T-cell (primary cell): ENCODE results near the gene GRIP1. TPM values are rescaled to one million over a fixed set of nuclear protein-coding genes. Genes with fewer than 3 reads are reported as not detected.

Source experiments
- ATAC-seq, 4 experiments: fragments of 200-7000 bp in 3 of 4; fragments of 150-1000 bp in 1 of 4; cut with Tn5 transposase; replicated peaks in 1 of 4; 1 replicate in 3 of 4; 2 replicates in 1 of 4; pipeline ENCODE4 v1.10.0; 2021; ENCODE audit warnings: moderate library complexity in 3 of 4, mild to moderate bottlenecking in 2 of 4, moderate number of reproducible peaks in 1 of 4
- CTCF ChIA-PET, 2 donors: fragments of 300-600 bp; sonication (Branson Sonifier 250); formaldehyde crosslinking; loops; one replicate each; lab custom pipeline; 2022; ENCODE audit warnings: antibody characterized with exemption in 2 of 2; lab: Charles Lee
- POLR2A ChIA-PET, 2 donors: fragments of 300-600 bp; sonication (Branson Sonifier 250); formaldehyde crosslinking; loops; one replicate each; lab custom pipeline; 2022; ENCODE audit warnings: antibody characterized with exemption in 2 of 2; lab: Charles Lee
- DNase-seq, 35 experiments: peaks; one replicate each; pipeline versions ENCODE4 v3.0.0 to v3.0.0-alpha.2; 2013 to 2023
- H3K27ac ChIP-seq: one replicate; pipeline ENCODE4 v1.5.1; 2013; ENCODE audit warnings: low read length
- H3K27me3 ChIP-seq, 2 experiments: replicated peaks in 1 of 2; 1 replicate in 1 of 2; 2 replicates in 1 of 2; pipeline versions ENCODE4 v1.6.1 to v1.7.0; 2013; ENCODE audit warnings: low read length in 1 of 2, mixed read lengths in 1 of 2; ENCODE audit not compliant: control insufficient read depth in 2 of 2, insufficient read depth in 2 of 2; ENCODE audit errors: extremely low read depth in 1 of 2
- H3K36me3 ChIP-seq, 2 donors: 1 replicate in 1 of 2; 2 replicates in 1 of 2; pipeline versions ENCODE4 v1.6.1 to v1.7.0; 2013; ENCODE audit warnings: low read length in 1 of 2; ENCODE audit not compliant: control insufficient read depth in 2 of 2, insufficient read depth in 1 of 2; ENCODE audit errors: extremely low read depth in 1 of 2
- H3K4me1 ChIP-seq, 2 experiments: 1 replicate in 1 of 2; 2 replicates in 1 of 2; pipeline versions ENCODE4 v1.6.1 to v1.7.0; 2013; ENCODE audit warnings: low read length in 2 of 2, mixed read lengths in 1 of 2; ENCODE audit not compliant: insufficient read depth in 2 of 2, control insufficient read depth in 1 of 2; ENCODE audit errors: extremely low read depth in 1 of 2
- H3K4me3 ChIP-seq, 2 donors: 1 replicate in 1 of 2; 2 replicates in 1 of 2; pipeline versions ENCODE4 v1.5.1 to v1.7.0; 2013; ENCODE audit warnings: mild to moderate bottlenecking in 2 of 2, low read length in 1 of 2, moderate library complexity in 1 of 2; ENCODE audit not compliant: control insufficient read depth in 1 of 2; ENCODE audit errors: extremely low read depth in 1 of 2
- H3K9me3 ChIP-seq: 2 replicates; pipeline ENCODE4 v1.7.0; 2013
- H3K27ac Mint-ChIP-seq, 2 donors: one replicate each; pipeline ENCODE4 v1.8.0; 2020 to 2021; ENCODE audit warnings: mild to moderate bottlenecking in 2 of 2, mixed read lengths in 2 of 2
- H3K27me3 Mint-ChIP-seq, 2 donors: one replicate each; pipeline ENCODE4 v1.8.0; 2021 to 2022; ENCODE audit warnings: mixed read lengths in 2 of 2
- H3K36me3 Mint-ChIP-seq: one replicate; pipeline ENCODE4 v1.8.0; 2021; ENCODE audit warnings: mixed read lengths
- H3K4me1 Mint-ChIP-seq, 3 donors: one replicate each; pipeline ENCODE4 v1.8.0; 2020 to 2022; ENCODE audit warnings: mixed read lengths in 3 of 3, mild to moderate bottlenecking in 1 of 3
- H3K4me3 Mint-ChIP-seq, 3 donors: one replicate each; pipeline ENCODE4 v1.8.0; 2020 to 2022; ENCODE audit warnings: mild to moderate bottlenecking in 3 of 3, mixed read lengths in 3 of 3, moderate library complexity in 3 of 3
- H3K9me3 Mint-ChIP-seq, 3 donors: one replicate each; pipeline ENCODE4 v1.8.0; 2020 to 2022; ENCODE audit warnings: mixed read lengths in 3 of 3
- WGBS: methylation state at CpG from one replicate; pipeline ENCODE4 v1.1.5; 2013; ENCODE audit warnings: missing lambda C conversion rate; ENCODE audit not compliant: insufficient coverage; 5-methylcytosine and 5-hydroxymethylcytosine counted together
- total RNA-seq, 35 experiments: library from RNA in 6 of 35; stranded (reverse) in 6 of 35; fragments of 120-200 nt in 1 of 35; gene quantifications; one replicate each; pipeline versions ENCODE4 v1.2.1 to v1.2.4 and lab custom pipeline; 2013 to 2026

Gene GRIP1
- total RNA-seq, 5 donors from 2014 or later (not counting 1 experiment from before 2014, with no cell fraction given), result 3.0 to 7.3 (median 3.6) TPM

GRCh38 chr12:66717036-66717673 lies 38.3 kb upstream of the GRIP1 start:
- no peak for ATAC-seq
- Histone ChIP-seq H3K27me3 (no peaks in the 10 kb centered on the region), H3K4me1 (peaks cover 3 to 15% of the 10 kb centered on the region in 2 experiments), H3K36me3 (no peaks in the 10 kb centered on the region), H3K9me3 (no peaks in the 10 kb centered on the region), H3K27ac (no peak overlapping the region), H3K4me3 (no peak overlapping the region)
- no peaks in the 10 kb centered on the region for H3K36me3 Mint-ChIP-seq
- WGBS, result no CpG with 5 or more reads among the region's 3 CpGs
- no peak overlapping the region for H3K27ac Mint-ChIP-seq
- H3K9me3 Mint-ChIP-seq, result no peaks in the 10 kb centered on the region
- no peaks in the 10 kb centered on the region for H3K27me3 Mint-ChIP-seq
- H3K4me3 Mint-ChIP-seq, result no peak overlapping the region
- H3K4me1 Mint-ChIP-seq, result peaks cover 22 to 32% (median 28%) of the 10 kb centered on the region in 3 donors
- ChIA-PET POLR2A (no interaction called here), CTCF (no interaction called here)
- DNase-seq, result no peak

GRCh38 chr12:66716522-66716921 lies 37.6 kb upstream of the GRIP1 start:
- no peaks in the 10 kb centered on the region for H3K9me3 ChIP-seq
- ChIA-PET CTCF (interaction anchor here in 1 of 2 donors (0.6 kb wide), 1 partner anchor 1331 kb away, joined by 3 read pairs; no protein-coding TSS in a partner anchor), POLR2A (interaction anchor here in 1 of 2 donors (0.6 kb wide), 2 partner anchors 580 to 1579 kb away, joined by 3 to 4 read pairs; no protein-coding TSS in a partner anchor)
- no peak overlapping the region for H3K4me3 ChIP-seq
- H3K36me3 ChIP-seq, result no peaks in the 10 kb centered on the region
- H3K4me1 ChIP-seq, result peaks cover 3 to 15% of the 10 kb centered on the region in 2 experiments
- Mint-ChIP-seq H3K4me3 (no peak overlapping the region), H3K4me1 (peaks cover 22 to 32% (median 28%) of the 10 kb centered on the region in 3 donors), H3K36me3 (no peaks in the 10 kb centered on the region), H3K27ac (no peak overlapping the region), H3K9me3 (no peaks in the 10 kb centered on the region), H3K27me3 (no peaks in the 10 kb centered on the region)
- WGBS, result no CpG with 5 or more reads among the region's 1 CpG
- no peak overlapping the region for H3K27ac ChIP-seq
- no peak for DNase-seq
- H3K27me3 ChIP-seq, result no peaks in the 10 kb centered on the region
- no peak for ATAC-seq

- H3K27ac ChIP-seq, result no peak overlapping the region
- peak overlapping the region in 1 of 2 donors; percentile 8 for H3K27ac Mint-ChIP-seq
- ChIA-PET CTCF (no interaction called here), POLR2A (no interaction called here)
- peaks cover 28 to 44% (median 37%) of the 10 kb centered on the region in 3 donors for H3K4me1 Mint-ChIP-seq
- no peaks in the 10 kb centered on the region for H3K36me3 ChIP-seq
- H3K27me3 ChIP-seq, result no peaks in the 10 kb centered on the region
- WGBS, result 100% methylated on average over 2 of the region's 2 CpGs
- ATAC-seq (no peak), DNase-seq (no peak)
- no peaks in the 10 kb centered on the region for H3K27me3 Mint-ChIP-seq
- H3K4me1 ChIP-seq, result peaks cover 6 to 28% of the 10 kb centered on the region in 2 experiments
- H3K9me3 ChIP-seq, result no peaks in the 10 kb centered on the region
- no peaks in the 10 kb centered on the region for H3K36me3 Mint-ChIP-seq
- H3K4me3 Mint-ChIP-seq, result peak overlapping the region in 2 of 3 donors; percentile 32 to 51
- H3K4me3 ChIP-seq, result no peak overlapping the region
- H3K9me3 Mint-ChIP-seq, result no peaks in the 10 kb centered on the region
Observed at GRCh38 chr12:66714709-66715108, 35.8 kb upstream of the GRIP1 start.

GRCh38 chr12:66713984-66714383 lies 35.1 kb upstream of the GRIP1 start:
- Mint-ChIP-seq H3K36me3 (no peaks in the 10 kb centered on the region), H3K4me3 (peak overlapping the region; percentile 45 to 69 (median 51)), H3K4me1 (peaks cover 36 to 51% (median 44%) of the 10 kb centered on the region in 3 donors), H3K27ac (peak overlapping the region; percentile 58 to 92), H3K9me3 (no peaks in the 10 kb centered on the region), H3K27me3 (no peaks in the 10 kb centered on the region)
- Histone ChIP-seq H3K4me1 (peaks cover 6 to 32% of the 10 kb centered on the region in 2 experiments), H3K36me3 (no peaks in the 10 kb centered on the region), H3K27ac (peak overlapping the region; percentile 30), H3K27me3 (no peaks in the 10 kb centered on the region), H3K9me3 (no peaks in the 10 kb centered on the region), H3K4me3 (peak overlapping the region in 1 of 2 donors; percentile 26)
- DNase-seq (no peak), ATAC-seq (no peak)
- CTCF ChIA-PET, result interaction anchor here in 1 of 2 donors (0.7 kb wide), 1 partner anchor 437 kb away, joined by 3 read pairs; no protein-coding TSS in a partner anchor
- WGBS, result no CpG with 5 or more reads among the region's 3 CpGs
- POLR2A ChIA-PET, result no interaction called here

GRCh38 chr12:66709893-66710292 lies 31.0 kb upstream of the GRIP1 start:
- Mint-ChIP-seq H3K27ac (no peak overlapping the region), H3K9me3 (no peaks in the 10 kb centered on the region), H3K36me3 (no peaks in the 10 kb centered on the region), H3K4me1 (peaks cover 34 to 57% (median 46%) of the 10 kb centered on the region in 3 donors), H3K4me3 (peak overlapping the region in 1 of 3 donors; percentile 73), H3K27me3 (peaks cover 0 to 2% of the 10 kb centered on the region in 2 donors)
- DNase-seq (no peak), ATAC-seq (no peak)
- WGBS, result 100% methylated on average over 1 of the region's 2 CpGs
- Histone ChIP-seq H3K9me3 (no peaks in the 10 kb centered on the region), H3K27ac (no peak overlapping the region), H3K36me3 (no peaks in the 10 kb centered on the region), H3K27me3 (no peaks in the 10 kb centered on the region), H3K4me3 (no peak overlapping the region), H3K4me1 (peaks cover 6 to 36% of the 10 kb centered on the region in 2 experiments)
- CTCF ChIA-PET, result interaction anchor here (1.1 to 2.1 kb wide), 4 partner anchors 11 to 151 kb away, joined by 3 to 13 read pairs (median 4); no protein-coding TSS in a partner anchor
- POLR2A ChIA-PET, result interaction anchor here in 1 of 2 donors (0.6 kb wide), 1 partner anchor 572 kb away, joined by 3 read pairs; no protein-coding TSS in a partner anchor

GRCh38 chr12:66709457-66709773 lies 30.5 kb upstream of the GRIP1 start:
- Mint-ChIP-seq H3K9me3 (no peaks in the 10 kb centered on the region), H3K36me3 (no peaks in the 10 kb centered on the region), H3K4me1 (peaks cover 30 to 57% (median 41%) of the 10 kb centered on the region in 3 donors), H3K27ac (peak overlapping the region; percentile 71 to 76), H3K27me3 (peaks cover 0 to 5% of the 10 kb centered on the region in 2 donors), H3K4me3 (peak overlapping the region; percentile 22 to 73 (median 60))
- Histone ChIP-seq H3K27ac (no peak overlapping the region), H3K9me3 (no peaks in the 10 kb centered on the region), H3K27me3 (no peaks in the 10 kb centered on the region), H3K4me3 (no peak overlapping the region), H3K36me3 (no peaks in the 10 kb centered on the region), H3K4me1 (peaks cover 6 to 33% of the 10 kb centered on the region in 2 experiments)
- DNase-seq, result peak in 1 of 35 experiments; percentile 16
- ChIA-PET POLR2A (interaction anchor here in 1 of 2 donors (0.6 kb wide), 1 partner anchor 572 kb away, joined by 3 read pairs; no protein-coding TSS in a partner anchor), CTCF (interaction anchor here (0.6 to 2.1 kb wide), 11 partner anchors 11 to 439 kb away, joined by 3 to 13 read pairs (median 4); no protein-coding TSS in a partner anchor)
- WGBS, result no CpG with 5 or more reads among the region's 1 CpG
- ATAC-seq, result peak in 3 of 4 experiments; percentile 45 to 69 (median 46)
